Inferior parietal cortex (tissue), 1 donor: ENCODE data around the gene NOXO1.

Source experiments
- DNase-seq: peaks from one replicate; pipeline ENCODE4 v3.0.0-alpha.2; 2016; ENCODE audit errors: extremely low spot score

Gene NOXO1

GRCh38 chr16:2009791-2010510 is 28.7 kb upstream of the NOXO1 start, which contains the start of gene ZNF598:
Gene ZNF598 (minus strand): TSS chr16:2009821.
- DNase-seq: peak; percentile 88

GRCh38 chr16:2009164-2009711 is 28.0 kb upstream of the NOXO1 start:
- no peak for DNase-seq

- DNase-seq: no peak
Measured at GRCh38 chr16:2008631-2009163, 27.4 kb upstream of the NOXO1 start.

- no peak for DNase-seq
Measured at GRCh38 chr16:2008009-2008526, 26.8 kb upstream of the NOXO1 start.

- no peak for DNase-seq
Measured at GRCh38 chr16:2007081-2007836, 26.0 kb upstream of the NOXO1 start.

- no peak for DNase-seq
Measured at GRCh38 chr16:2006317-2006716, 25.0 kb upstream of the NOXO1 start.

- no peak for DNase-seq
Measured at GRCh38 chr16:2005646-2006045, 24.4 kb upstream of the NOXO1 start.

GRCh38 chr16:2004795-2005517 is 23.7 kb upstream of the NOXO1 start:
- no peak for DNase-seq

- peak; percentile 76 for DNase-seq
Measured at GRCh38 chr16:2003827-2004641, 22.8 kb upstream of the NOXO1 start.

GRCh38 chr16:2003231-2003826 is 22.1 kb upstream of the NOXO1 start:
- no peak for DNase-seq

GRCh38 chr16:2002406-2003230 is 21.3 kb upstream of the NOXO1 start:
- DNase-seq: no peak

- no peak for DNase-seq
Measured at GRCh38 chr16:2001456-2002355, 20.4 kb upstream of the NOXO1 start.

- DNase-seq: no peak
Measured at GRCh38 chr16:2001035-2001434, 19.8 kb upstream of the NOXO1 start.

- no peak for DNase-seq
Measured at GRCh38 chr16:1999866-2000514, 18.7 kb upstream of the NOXO1 start.

- DNase-seq: no peak
Measured at GRCh38 chr16:1998852-1999801, 17.9 kb upstream of the NOXO1 start.

- no peak for DNase-seq
Measured at GRCh38 chr16:1998360-1998835, 17.1 kb upstream of the NOXO1 start.
